Endothelial cell (in vitro differentiated cells): Measurements from ENCODE around the gene HSPA12A. TPM values are rescaled to one million over a fixed set of nuclear protein-coding genes. Genes with fewer than 3 reads are reported as not detected.
A peak's percentile ranks its signal among the peaks of the same experiment; 100 is the strongest.

Source experiments
- DNase-seq: peaks from one replicate; pipeline ENCODE4 v3.0.0; 2021; ENCODE audit warnings: low spot score
- H3K27ac Mint-ChIP-seq: one replicate; pipeline ENCODE4 v1.8.0; 2021; ENCODE audit warnings: mixed read lengths, inconsistent platforms; ENCODE audit not compliant: unreplicated experiment
- H3K27me3 Mint-ChIP-seq: one replicate; pipeline ENCODE4 v1.8.0; 2021; ENCODE audit warnings: mild to moderate bottlenecking, moderate library complexity, mixed read lengths, inconsistent platforms; ENCODE audit not compliant: unreplicated experiment
- H3K36me3 Mint-ChIP-seq: one replicate; pipeline ENCODE4 v1.8.0; 2021; ENCODE audit warnings: mild to moderate bottlenecking, low read depth, mixed read lengths, inconsistent platforms; ENCODE audit not compliant: unreplicated experiment
- H3K4me1 Mint-ChIP-seq: one replicate; pipeline ENCODE4 v1.8.0; 2021; ENCODE audit warnings: mild to moderate bottlenecking, mixed read lengths, inconsistent platforms; ENCODE audit not compliant: unreplicated experiment
- H3K4me3 Mint-ChIP-seq: one replicate; pipeline ENCODE4 v1.8.0; 2021; ENCODE audit warnings: mild to moderate bottlenecking, mixed read lengths, inconsistent platforms; ENCODE audit not compliant: unreplicated experiment
- H3K9me3 Mint-ChIP-seq: one replicate; pipeline ENCODE4 v1.8.0; 2021; ENCODE audit warnings: mixed read lengths, inconsistent platforms; ENCODE audit not compliant: unreplicated experiment
- CTCF ChIP-seq: fragments of 200-600 bp; sonication (generic); IDR thresholded peaks from one replicate; pipeline ENCODE4 v1.5.0; 2021; ENCODE audit warnings: antibody characterized with exemption; ENCODE audit not compliant: unreplicated experiment
- total RNA-seq: library from RNA; stranded (reverse); fragmentation: NEBNext Ultra II Directional; extraction: Animal tissue kit (Norgen Biotek cat#: 25700); gene quantifications from one replicate; pipeline ENCODE4 v1.2.1, GENCODE V29; 2021; ENCODE audit not compliant: unreplicated experiment

The HSPA12A gene
- total RNA-seq, 1 donor from 2014 or later: 2.8 TPM

GRCh38 chr10:116673866-116674265, 68.5 kb downstream of the HSPA12A start:
- no peak overlapping the region for H3K4me3 Mint-ChIP-seq
- DNase-seq: no peak
- no peaks in the 10 kb centered on the region for H3K36me3 Mint-ChIP-seq
- H3K4me1 Mint-ChIP-seq: peaks cover 18% of the 10 kb centered on the region
- no peak overlapping the region for H3K27ac Mint-ChIP-seq
- H3K9me3 Mint-ChIP-seq: no peaks in the 10 kb centered on the region
- no peak for TF ChIP-seq CTCF
- H3K27me3 Mint-ChIP-seq: peaks cover 2% of the 10 kb centered on the region

GRCh38 chr10:116672891-116673290, 69.5 kb downstream of the HSPA12A start:
- TF ChIP-seq CTCF: no peak
- H3K9me3 Mint-ChIP-seq: no peaks in the 10 kb centered on the region
- peaks cover 18% of the 10 kb centered on the region for H3K4me1 Mint-ChIP-seq
- no peak for DNase-seq
- no peaks in the 10 kb centered on the region for H3K36me3 Mint-ChIP-seq
- H3K27me3 Mint-ChIP-seq: peaks cover 2% of the 10 kb centered on the region
- no peak overlapping the region for H3K27ac Mint-ChIP-seq
- H3K4me3 Mint-ChIP-seq: no peak overlapping the region

- Mint-ChIP-seq H3K4me3 (peak overlapping the region; percentile 86), H3K9me3 (no peaks in the 10 kb centered on the region), H3K27me3 (peaks cover 2% of the 10 kb centered on the region), H3K4me1 (peaks cover 18% of the 10 kb centered on the region), H3K27ac (no peak overlapping the region), H3K36me3 (peaks cover 6% of the 10 kb centered on the region)
- no peak for DNase-seq
- no peak for TF ChIP-seq CTCF
Measured at GRCh38 chr10:116671274-116671926, 71.0 kb downstream of the HSPA12A start.

- no peaks in the 10 kb centered on the region for H3K9me3 Mint-ChIP-seq
- peak overlapping the region; percentile 61 for H3K27ac Mint-ChIP-seq
- DNase-seq: no peak
- peaks cover 2% of the 10 kb centered on the region for H3K27me3 Mint-ChIP-seq
- H3K4me1 Mint-ChIP-seq: peaks cover 12% of the 10 kb centered on the region
- peak overlapping the region; percentile 86 for H3K4me3 Mint-ChIP-seq
- peaks cover 6% of the 10 kb centered on the region for H3K36me3 Mint-ChIP-seq
- TF ChIP-seq CTCF: no peak
Measured at GRCh38 chr10:116670706-116671105, 71.7 kb downstream of the HSPA12A start.

- H3K4me3 Mint-ChIP-seq: peak overlapping the region; percentile 86
- peak overlapping the region; percentile 61 for H3K27ac Mint-ChIP-seq
- H3K9me3 Mint-ChIP-seq: no peaks in the 10 kb centered on the region
- TF ChIP-seq CTCF: no peak
- peak; percentile 39 for DNase-seq
- H3K36me3 Mint-ChIP-seq: peaks cover 6% of the 10 kb centered on the region
- peaks cover 2% of the 10 kb centered on the region for H3K27me3 Mint-ChIP-seq
- peaks cover 9% of the 10 kb centered on the region for H3K4me1 Mint-ChIP-seq
Measured at GRCh38 chr10:116669832-116670644, 72.3 kb downstream of the HSPA12A start.
